Suprapubic skin (tissue), 3 donors: ENCODE data around the gene WSCD1.

Source experiments
- CTCF ChIP-seq, 2 donors: fragments of 200-600 bp in 1 of 2; fragments of 450-650 bp in 1 of 2; sonication (generic) in 1 of 2; IDR thresholded peaks; one replicate each; pipeline ENCODE4 v1.5.1; 2016 to 2019; ENCODE audit warnings: antibody characterized with exemption in 2 of 2, mild to moderate bottlenecking in 1 of 2, moderate library complexity in 1 of 2
- POLR2A ChIP-seq, 2 donors: fragments of 450-650 bp; IDR thresholded peaks; one replicate each; pipeline ENCODE4 v1.6.1; 2017; ENCODE audit warnings: antibody characterized with exemption in 2 of 2, mild to moderate bottlenecking in 2 of 2, moderate library complexity in 2 of 2

- TF ChIP-seq CTCF (IDR thresholded peaks at IDR 0.05) (no peak), POLR2A (IDR thresholded peaks at IDR 0.05) (no peak)
Measured at GRCh38 chr17:6104956-6105648, 34.9 kb downstream of the WSCD1 start.
